ENCODE measurements around the gene FKBP14. TPM values are rescaled to one million over a fixed set of nuclear protein-coding genes. Genes with fewer than 3 reads are reported as not detected.

Gene FKBP14
- total RNA-seq, 1 donor = 40.9 TPM

- peak within 1 kb of the TSS; percentile 98 for H3K4me2 ChIP-seq (ENCODE audit: insufficient read depth, low read length)
- H3K36me3 ChIP-seq (ENCODE audit: insufficient read depth, low read length) = no peaks in the 10 kb centered on the region
- no peaks in the 10 kb centered on the region for H3K27me3 ChIP-seq (ENCODE audit: insufficient read depth, low read length)
- H3K4me1 ChIP-seq (ENCODE audit: insufficient read depth, low read length) = peaks cover 42% of the 10 kb centered on the region
- peaks cover 32% of the 10 kb centered on the region for H4K20me1 ChIP-seq (ENCODE audit: insufficient read depth, low read length)
- peak within 1 kb of the TSS; percentile 59 for H3K27ac ChIP-seq (ENCODE audit: low read depth, low read length)
- H3K4me3 ChIP-seq (ENCODE audit: insufficient read depth, low read length) = peak within 1 kb of the TSS; percentile 82
- H3K9me3 ChIP-seq (ENCODE audit: low read depth, low read length) = no peaks in the 10 kb centered on the region
- TF ChIP-seq CTCF (IDR thresholded peaks at IDR 0.05; ENCODE audit: extremely low read depth, low read depth, low read length) = no peak
- peaks cover 68% of the 10 kb centered on the region for H3K79me2 ChIP-seq (ENCODE audit: insufficient read depth, low read length)
- H2AFZ ChIP-seq (ENCODE audit: low read length) = peak within 1 kb of the TSS; percentile 91
- peak; percentile 95 for DNase-seq (ENCODE audit: insufficient read length, low spot score, missing footprints)
Measured at GRCh38 chr7:30028216-30028748, 1.8 kb upstream of the FKBP14 start, which contains the start of gene PLEKHA8. Gene PLEKHA8, plus strand, starts transcription at chr7:30028412. Its CDS starts 351 bp downstream, at chr7:30028763.

GRCh38 chr7:30027740-30028215, 1.3 kb upstream of the FKBP14 start:
- Histone ChIP-seq H3K36me3 (ENCODE audit: insufficient read depth, low read length) (no peaks in the 10 kb centered on the region), H3K4me1 (ENCODE audit: insufficient read depth, low read length) (peaks cover 37% of the 10 kb centered on the region), H3K9me3 (ENCODE audit: low read depth, low read length) (no peaks in the 10 kb centered on the region), H3K27ac (ENCODE audit: low read depth, low read length) (peak overlapping the region; percentile 27), H2AFZ (ENCODE audit: low read length) (peak overlapping the region; percentile 91), H3K4me2 (ENCODE audit: insufficient read depth, low read length) (peak overlapping the region; percentile 98), H3K79me2 (ENCODE audit: insufficient read depth, low read length) (peaks cover 73% of the 10 kb centered on the region), H4K20me1 (ENCODE audit: insufficient read depth, low read length) (peaks cover 34% of the 10 kb centered on the region), H3K4me3 (ENCODE audit: insufficient read depth, low read length) (peak overlapping the region; percentile 82), H3K27me3 (ENCODE audit: insufficient read depth, low read length) (no peaks in the 10 kb centered on the region)
- no peak for TF ChIP-seq CTCF (IDR thresholded peaks at IDR 0.05; ENCODE audit: extremely low read depth, low read depth, low read length)
- no peak for DNase-seq (ENCODE audit: insufficient read length, low spot score, missing footprints)

- peak overlapping the region; percentile 98 for H3K4me2 ChIP-seq (ENCODE audit: insufficient read depth, low read length)
- H3K4me1 ChIP-seq (ENCODE audit: insufficient read depth, low read length) = peaks cover 30% of the 10 kb centered on the region
- peak overlapping the region; percentile 59 for H3K27ac ChIP-seq (ENCODE audit: low read depth, low read length)
- H3K9me3 ChIP-seq (ENCODE audit: low read depth, low read length) = no peaks in the 10 kb centered on the region
- no peaks in the 10 kb centered on the region for H3K36me3 ChIP-seq (ENCODE audit: insufficient read depth, low read length)
- no peak for DNase-seq (ENCODE audit: insufficient read length, low spot score, missing footprints)
- no peaks in the 10 kb centered on the region for H3K27me3 ChIP-seq (ENCODE audit: insufficient read depth, low read length)
- no peak for TF ChIP-seq CTCF (IDR thresholded peaks at IDR 0.05; ENCODE audit: extremely low read depth, low read depth, low read length)
- H3K79me2 ChIP-seq (ENCODE audit: insufficient read depth, low read length) = peaks cover 78% of the 10 kb centered on the region
- H2AFZ ChIP-seq (ENCODE audit: low read length) = peak overlapping the region; percentile 91
- H3K4me3 ChIP-seq (ENCODE audit: insufficient read depth, low read length) = peak overlapping the region; percentile 82
- H4K20me1 ChIP-seq (ENCODE audit: insufficient read depth, low read length) = peaks cover 30% of the 10 kb centered on the region
Measured at GRCh38 chr7:30027065-30027456, 559 bp upstream of the FKBP14 start.

GRCh38 chr7:30023524-30023923, 3.0 kb downstream of the FKBP14 start:
- Histone ChIP-seq H3K4me2 (ENCODE audit: insufficient read depth, low read length) (peak overlapping the region; percentile 24), H3K4me3 (ENCODE audit: insufficient read depth, low read length) (no peak overlapping the region), H3K27me3 (ENCODE audit: insufficient read depth, low read length) (no peaks in the 10 kb centered on the region), H4K20me1 (ENCODE audit: insufficient read depth, low read length) (peaks cover 11% of the 10 kb centered on the region), H3K9me3 (ENCODE audit: low read depth, low read length) (no peaks in the 10 kb centered on the region), H2AFZ (ENCODE audit: low read length) (no peak overlapping the region), H3K79me2 (ENCODE audit: insufficient read depth, low read length) (peaks cover 45% of the 10 kb centered on the region), H3K4me1 (ENCODE audit: insufficient read depth, low read length) (peaks cover 28% of the 10 kb centered on the region), H3K27ac (ENCODE audit: low read depth, low read length) (no peak overlapping the region), H3K36me3 (ENCODE audit: insufficient read depth, low read length) (peaks cover 11% of the 10 kb centered on the region)
- DNase-seq (ENCODE audit: insufficient read length, low spot score, missing footprints) = no peak
- TF ChIP-seq CTCF (IDR thresholded peaks at IDR 0.05; ENCODE audit: extremely low read depth, low read depth, low read length) = no peak
